Lower leg skin (tissue), 3 donors: ENCODE measurements around the gene RAD51B.

Experiments used
- POLR2A ChIP-seq, 2 donors: fragments of 450-650 bp; IDR thresholded peaks; one replicate each; pipeline ENCODE4 v1.6.1; 2016 to 2017; ENCODE audit warnings: antibody characterized with exemption in 2 of 2, mild to moderate bottlenecking in 1 of 2, moderate library complexity in 1 of 2
- TF ChIP-seq, protein P1 (sequence below), 3 donors: fragments of 450-650 bp; IDR thresholded peaks; one replicate each; pipeline ENCODE4 v1.5.1; 2016; ENCODE audit warnings: antibody characterized with exemption in 3 of 3, mild to moderate bottlenecking in 3 of 3, moderate library complexity in 2 of 3

DNA sequence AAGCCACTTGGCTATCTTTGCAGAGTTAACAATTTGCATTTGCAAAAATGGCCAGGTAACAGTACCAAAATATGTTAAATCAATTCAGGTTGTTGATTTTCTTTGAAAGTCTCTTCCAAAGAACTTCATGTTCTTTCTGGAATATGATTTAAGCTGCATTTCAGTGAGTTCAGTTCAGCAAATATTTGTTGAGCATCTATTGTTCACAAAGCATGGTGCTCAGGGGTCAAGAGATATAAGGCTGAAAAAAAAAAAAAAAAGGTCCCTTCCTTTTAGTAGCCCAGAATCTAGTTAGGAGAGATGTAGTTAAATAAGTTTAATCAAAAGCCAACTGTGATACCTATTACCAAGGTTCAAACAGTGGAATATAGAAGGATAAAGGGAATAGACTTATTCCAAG is 656.2 kb downstream of the RAD51B start:
- TF ChIP-seq, protein P1, sequence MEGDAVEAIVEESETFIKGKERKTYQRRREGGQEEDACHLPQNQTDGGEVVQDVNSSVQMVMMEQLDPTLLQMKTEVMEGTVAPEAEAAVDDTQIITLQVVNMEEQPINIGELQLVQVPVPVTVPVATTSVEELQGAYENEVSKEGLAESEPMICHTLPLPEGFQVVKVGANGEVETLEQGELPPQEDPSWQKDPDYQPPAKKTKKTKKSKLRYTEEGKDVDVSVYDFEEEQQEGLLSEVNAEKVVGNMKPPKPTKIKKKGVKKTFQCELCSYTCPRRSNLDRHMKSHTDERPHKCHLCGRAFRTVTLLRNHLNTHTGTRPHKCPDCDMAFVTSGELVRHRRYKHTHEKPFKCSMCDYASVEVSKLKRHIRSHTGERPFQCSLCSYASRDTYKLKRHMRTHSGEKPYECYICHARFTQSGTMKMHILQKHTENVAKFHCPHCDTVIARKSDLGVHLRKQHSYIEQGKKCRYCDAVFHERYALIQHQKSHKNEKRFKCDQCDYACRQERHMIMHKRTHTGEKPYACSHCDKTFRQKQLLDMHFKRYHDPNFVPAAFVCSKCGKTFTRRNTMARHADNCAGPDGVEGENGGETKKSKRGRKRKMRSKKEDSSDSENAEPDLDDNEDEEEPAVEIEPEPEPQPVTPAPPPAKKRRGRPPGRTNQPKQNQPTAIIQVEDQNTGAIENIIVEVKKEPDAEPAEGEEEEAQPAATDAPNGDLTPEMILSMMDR (IDR thresholded peaks at IDR 0.05): no peak
- TF ChIP-seq POLR2A (IDR thresholded peaks at IDR 0.05): no peak
